Anterior cingulate cortex (tissue), 58 donors: ENCODE results near the gene ASCC1.
A peak's percentile ranks its signal among the peaks of the same experiment; 100 is the strongest.

Experiments
- DNase-seq, 58 donors: peaks; one replicate each; lab custom pipeline; 2025; lab: John Stamatoyannopoulos, UW

Gene ASCC1

GRCh38 chr10:72087969-72088888 lies 127.8 kb downstream of the ASCC1 start, which contains the start of gene SPOCK2:
SPOCK2 (minus strand) TSS chr10:72088551; CDS start chr10:72088328, 223 bp downstream.
- DNase-seq = peak in 42 of 58 donors; percentile 24 to 85 (median 56)

- DNase-seq = peak in 3 of 58 donors; percentile 23 to 28 (median 25)
These were observed 128.6 kb downstream of the ASCC1 start for GRCh38 chr10:72087392-72087968.

DNA sequence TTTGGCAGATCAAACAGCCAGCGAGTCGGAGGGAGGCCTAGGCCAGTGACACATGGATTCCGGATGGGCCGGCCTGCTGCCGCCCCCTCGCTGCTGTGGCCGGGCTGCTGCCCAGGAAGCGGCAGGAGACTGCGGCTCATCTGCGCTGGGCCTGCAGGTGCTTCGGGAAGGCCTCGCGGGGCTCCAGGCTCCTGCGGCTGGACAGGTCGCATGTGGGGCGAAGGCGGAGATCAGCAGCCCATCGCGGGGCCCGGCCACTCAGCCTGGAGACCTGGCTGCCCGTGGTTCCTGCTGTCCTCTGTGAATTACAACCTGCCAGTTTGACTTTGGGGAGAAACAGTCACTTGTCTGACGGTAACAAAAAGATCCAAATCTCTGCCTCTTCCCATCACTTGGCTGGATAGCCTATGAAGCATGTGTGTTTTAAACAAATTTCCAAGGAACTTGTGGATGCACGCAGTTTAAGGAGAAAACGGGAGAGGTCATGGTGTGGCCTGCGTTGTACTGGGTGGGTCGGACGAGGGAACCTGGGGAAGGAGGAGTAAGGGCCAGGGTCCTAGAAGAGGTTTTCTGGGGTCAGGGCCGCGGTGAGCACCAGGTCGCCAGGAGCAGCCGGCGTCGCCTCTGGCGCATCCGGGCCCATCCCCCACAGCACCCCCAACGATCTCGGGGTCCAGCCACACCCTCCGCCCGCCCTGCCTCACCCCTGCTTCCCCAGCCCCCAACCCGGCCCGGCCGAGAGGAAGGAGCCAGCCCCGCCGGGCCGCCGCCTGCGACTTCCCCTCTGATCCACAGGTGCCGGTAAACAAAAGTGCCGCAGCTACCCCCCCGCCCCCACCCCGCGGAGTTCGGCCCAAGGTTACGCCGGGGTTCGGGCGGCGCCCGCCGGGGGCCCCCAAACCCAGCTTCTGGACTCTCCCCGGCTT lies 129.3 kb downstream of the ASCC1 start:
- peak in 5 of 58 donors; percentile 27 to 44 (median 31) for DNase-seq

GRCh38 chr10:72085864-72086465 lies 130.1 kb downstream of the ASCC1 start:
- DNase-seq = no peak

DNA sequence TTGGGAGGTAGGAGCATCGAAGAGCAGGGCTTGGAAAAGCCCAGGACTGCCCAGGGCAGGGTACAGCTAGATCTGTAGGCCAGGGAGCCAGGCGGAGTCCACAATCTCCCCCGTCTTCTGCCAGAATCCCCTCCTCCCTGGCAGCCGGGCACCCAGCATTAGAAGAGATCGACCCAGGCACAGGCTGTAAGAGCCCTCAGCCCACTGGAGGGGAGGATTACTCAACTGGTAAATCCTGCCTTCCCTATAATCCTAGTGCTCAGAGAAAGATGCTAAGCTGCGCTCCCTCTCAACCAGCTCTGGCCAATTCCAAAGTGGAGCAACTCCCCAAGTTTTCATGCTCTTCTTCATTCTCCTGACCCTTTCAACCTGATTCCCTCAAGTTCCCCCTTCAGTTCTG lies 130.9 kb downstream of the ASCC1 start:
- DNase-seq = no peak

DNA sequence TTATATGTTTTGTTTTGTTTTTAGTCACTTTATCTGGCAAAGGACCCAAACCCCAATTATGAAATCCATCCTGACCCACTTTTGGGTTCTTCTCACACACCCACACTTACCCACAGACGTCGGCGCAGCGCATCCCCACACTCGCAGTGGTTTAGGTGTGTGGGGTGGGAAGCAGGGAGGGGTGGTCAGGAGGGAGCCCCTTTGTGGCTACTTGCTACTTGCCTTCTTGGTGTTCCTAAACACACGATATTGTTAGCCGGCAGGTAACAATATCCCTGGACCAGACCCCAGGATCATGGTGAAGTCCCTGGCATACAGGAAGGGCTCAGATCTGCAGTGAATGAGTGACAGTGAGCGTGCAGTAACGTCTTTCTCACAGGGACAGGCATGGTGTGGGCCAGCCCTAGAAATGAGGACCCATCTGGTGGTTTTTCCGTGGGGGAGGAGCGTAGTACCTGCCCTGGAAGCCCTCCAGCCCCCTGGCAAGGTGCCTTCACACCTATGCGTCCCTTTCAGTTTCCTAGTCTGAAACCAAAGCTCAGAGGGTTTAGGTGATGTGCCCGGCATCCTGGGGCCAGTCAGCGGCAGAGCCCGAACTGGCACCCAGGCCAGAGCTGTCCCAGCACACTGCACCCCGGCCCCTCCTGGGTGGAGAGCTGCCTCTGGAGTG lies 132.2 kb downstream of the ASCC1 start:
- DNase-seq = no peak

DNA sequence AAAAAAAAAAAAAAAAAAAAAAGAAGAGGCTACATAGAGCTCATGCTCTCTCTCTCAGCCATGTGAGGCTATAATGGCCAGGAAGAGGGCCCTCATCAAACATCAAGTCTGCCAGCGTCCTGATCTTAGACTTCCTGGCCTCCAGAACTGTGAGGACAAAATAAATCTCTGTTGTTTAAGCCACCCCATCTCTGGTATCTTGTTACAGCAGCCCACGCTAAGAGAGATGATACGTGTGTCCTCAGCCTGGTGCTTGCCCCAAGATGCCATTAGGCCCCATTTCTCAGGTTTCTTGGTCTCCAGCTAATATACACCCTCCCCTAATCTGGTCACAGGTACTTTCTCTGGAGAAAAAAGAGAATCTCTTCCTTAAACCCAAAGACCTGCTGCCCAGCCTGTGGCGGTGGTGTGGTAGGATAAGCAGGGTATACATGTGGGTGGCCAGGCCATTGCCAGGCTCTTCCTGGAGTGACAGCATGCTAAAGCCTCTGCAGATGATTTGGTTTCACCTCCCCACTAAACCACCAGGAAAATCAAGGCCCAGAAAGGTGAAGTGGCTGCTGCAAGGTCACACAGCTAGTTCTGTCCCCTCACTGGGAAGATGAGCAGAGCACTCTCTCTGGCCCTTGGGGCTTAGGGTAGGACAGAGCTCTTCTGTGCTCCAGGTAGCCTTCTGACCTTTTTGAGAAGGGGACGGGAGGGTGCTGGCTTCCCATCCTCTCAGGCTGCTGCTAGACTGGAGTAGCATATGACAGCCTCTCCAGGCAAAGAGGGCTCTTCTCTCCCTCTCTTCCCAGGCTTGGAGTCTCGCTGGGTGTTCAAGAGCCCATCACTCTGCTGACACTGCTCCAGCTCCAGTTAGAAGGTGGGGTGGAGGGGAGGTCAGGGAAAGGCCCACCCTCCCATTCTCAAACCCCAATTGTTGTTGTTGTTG lies 133.0 kb downstream of the ASCC1 start:
- DNase-seq = no peak

DNA sequence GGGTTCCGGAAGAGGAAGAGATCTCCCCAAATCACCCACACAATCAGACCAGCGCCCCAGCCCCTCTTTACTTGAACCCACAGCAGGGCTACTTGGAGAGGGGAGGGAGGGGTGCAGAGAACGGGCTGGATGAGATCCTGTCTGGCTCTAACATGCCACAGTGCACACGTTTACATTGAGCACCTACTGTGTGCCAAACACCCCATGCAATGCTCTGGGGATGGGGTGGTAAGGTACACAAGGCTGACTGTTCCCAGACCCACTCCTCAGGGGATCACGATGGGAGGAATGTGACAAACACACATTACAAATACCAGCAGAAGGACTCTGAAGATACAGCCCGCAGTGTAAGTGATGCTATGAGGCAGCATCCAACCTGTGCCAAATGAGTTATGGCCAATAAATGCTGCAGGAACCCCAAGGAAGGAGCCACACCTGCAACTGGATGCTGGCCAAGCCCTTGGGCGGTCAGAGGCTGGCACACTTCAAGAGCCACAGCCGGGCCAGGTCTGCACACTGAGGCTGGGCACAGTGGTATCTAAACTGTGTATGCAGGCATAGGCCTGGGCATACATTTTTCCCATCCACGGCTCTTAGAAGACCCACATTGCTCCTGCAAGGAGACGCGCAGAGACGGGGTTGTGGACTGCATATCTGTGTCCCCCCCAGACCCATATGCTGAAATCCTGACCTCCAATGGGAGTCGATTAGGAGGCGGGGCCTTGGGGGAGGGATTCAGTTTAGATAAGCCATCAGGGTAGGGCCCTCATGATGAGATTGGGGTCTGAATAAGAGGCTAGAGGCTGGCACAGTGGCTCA lies 134.1 kb downstream of the ASCC1 start:
- no peak for DNase-seq

DNA sequence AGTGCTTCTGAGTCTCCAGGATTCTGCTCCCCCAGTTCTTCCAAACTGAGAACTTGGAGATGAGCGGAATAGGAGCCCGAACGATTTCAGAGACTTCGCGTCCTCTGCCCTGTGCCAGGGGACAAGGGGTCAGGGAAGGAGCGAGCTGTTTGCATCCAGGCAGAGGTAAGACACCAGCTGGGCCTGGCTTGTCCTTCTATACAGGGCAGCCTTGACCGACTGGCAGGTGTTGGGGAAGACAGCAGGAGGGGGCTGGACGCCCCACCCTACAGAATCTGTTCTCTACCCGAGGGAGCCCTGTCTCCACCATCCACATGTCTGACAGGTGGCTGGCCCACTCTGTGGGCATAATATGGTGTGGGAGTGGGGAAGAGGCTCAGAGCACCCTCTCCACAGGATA lies 134.9 kb downstream of the ASCC1 start:
- no peak for DNase-seq

DNA sequence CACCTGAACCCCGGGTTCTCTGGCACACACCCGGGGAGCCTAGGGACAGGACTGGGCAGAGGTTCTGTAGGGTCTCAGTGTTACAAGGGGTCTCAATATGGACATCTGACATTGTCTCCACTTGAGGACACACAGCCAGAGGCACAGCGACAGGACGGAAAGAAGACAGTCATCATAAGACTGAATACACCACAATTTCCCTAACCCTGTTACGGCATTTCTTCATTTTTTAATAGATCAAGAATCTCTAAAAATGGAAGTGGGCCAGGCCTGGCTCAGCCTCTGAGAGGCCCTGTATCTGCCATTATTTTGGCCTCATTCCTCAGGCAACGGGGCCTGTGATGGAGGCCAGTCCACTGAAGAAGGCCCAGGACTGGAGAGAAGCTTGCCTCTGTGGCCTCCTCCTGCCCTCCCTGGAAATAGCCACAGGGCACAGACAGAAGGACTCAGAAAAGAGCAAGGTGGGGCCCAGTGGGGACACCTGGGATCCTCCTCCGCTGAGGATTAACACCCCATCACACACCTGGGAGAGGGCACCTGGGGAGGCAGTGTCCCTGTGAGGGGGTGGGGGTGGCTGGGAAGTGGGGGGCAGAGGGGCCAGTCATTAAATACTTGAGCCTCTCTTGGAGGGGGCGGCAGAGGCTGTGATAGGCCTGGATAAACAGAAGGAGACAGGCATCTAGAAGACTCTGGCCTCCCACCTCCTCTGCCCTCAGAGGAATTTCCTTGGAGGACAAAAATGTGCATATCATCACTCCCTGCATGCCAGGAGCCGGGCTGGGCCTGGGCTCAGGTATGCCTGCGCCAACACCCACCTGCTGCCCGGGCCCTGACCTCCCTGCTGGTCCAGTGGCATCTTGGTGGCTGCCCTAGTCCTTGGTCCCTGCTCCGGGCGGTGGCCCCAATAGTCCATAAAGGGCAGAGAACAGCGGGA lies 135.8 kb downstream of the ASCC1 start:
- DNase-seq = no peak

- DNase-seq = peak in 50 of 58 donors; percentile 17 to 87 (median 60)
These were observed 136.7 kb downstream of the ASCC1 start for GRCh38 chr10:72079356-72079755.

DNA sequence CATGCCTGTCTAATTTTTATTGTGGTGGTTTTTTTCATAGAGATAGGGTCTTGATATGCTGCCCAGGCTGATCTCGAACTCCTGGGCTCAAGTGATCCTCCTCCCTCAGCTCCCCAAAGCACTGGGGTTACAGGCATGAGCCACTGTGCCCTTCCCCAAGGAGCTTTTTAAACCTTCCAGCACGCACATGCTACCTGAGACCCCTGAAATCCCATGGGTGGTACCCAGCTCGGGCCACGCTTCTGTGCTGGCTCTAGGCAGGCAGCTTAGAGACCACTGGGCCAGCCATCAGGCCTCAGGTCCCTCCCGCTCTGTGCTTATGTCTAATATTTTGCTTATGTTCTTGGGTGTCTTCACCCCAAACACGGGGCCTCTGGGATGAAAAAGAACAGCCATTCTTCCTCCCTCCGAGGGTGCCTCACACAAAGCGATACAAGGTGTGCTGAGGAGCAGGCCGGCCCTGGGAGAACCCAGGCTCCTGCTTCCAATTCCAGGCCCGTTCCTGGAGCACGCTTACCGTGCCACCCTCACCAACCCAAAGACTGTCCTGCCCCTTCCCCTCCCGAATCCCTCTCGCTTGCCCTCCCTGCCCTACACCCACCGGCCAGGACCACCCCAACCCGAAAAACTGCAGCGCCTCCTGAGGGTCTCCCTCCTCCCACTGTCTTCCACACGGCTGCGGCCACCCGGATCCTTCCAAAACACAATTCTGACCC lies 138.6 kb downstream of the ASCC1 start:
- no peak for DNase-seq

DNA sequence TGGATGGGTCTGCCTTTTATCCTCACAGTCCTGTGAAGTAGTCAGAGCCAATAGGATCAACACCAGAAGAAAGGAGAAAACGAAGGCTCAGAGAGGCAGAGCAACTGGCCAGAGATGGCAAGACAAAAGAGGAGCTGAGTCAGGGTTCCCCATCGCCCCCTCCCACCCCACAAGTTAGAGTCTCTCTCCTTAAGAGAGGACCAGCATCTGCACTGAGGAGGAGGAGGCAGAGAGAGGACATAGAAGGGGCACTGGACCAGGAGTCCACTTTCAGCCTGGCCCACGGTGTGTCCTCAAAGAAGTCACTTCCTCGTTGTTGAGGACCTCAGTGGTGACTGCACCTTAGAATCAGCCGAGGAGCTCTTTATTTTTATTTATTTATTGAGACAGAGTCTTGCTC lies 139.3 kb downstream of the ASCC1 start:
- no peak for DNase-seq

GRCh38 chr10:72075376-72076115 lies 140.5 kb downstream of the ASCC1 start:
- DNase-seq = no peak
